Keratinocyte (primary cell): ENCODE data around the gene CCDC8. TPM values are rescaled to one million over a fixed set of nuclear protein-coding genes. Genes with fewer than 3 reads are reported as not detected.

Source experiments
- DNase-seq: peaks from one replicate; pipeline ENCODE4 v3.0.0-alpha.2; 2011; ENCODE audit warnings: low read depth, missing footprints, low spot score
- FAIRE-seq: peaks from 2 replicates; lab custom pipeline; 2011; peaks lifted over from hg19 to GRCh38; lab: Jason Lieb, UNC
- H2AFZ ChIP-seq: 2 replicates; pipeline ENCODE4 v1.6.0; 2012; ENCODE audit warnings: low read length, control low read depth, inconsistent platforms; ENCODE audit not compliant: control insufficient read depth
- H3K27ac ChIP-seq: 2 replicates; pipeline ENCODE4 v1.5.1; 2011; ENCODE audit warnings: low read length; ENCODE audit not compliant: control insufficient read depth, insufficient read depth
- H3K27me3 ChIP-seq: 3 replicates; pipeline ENCODE4 v1.6.0; 2011; ENCODE audit warnings: low read length; ENCODE audit not compliant: control insufficient read depth, insufficient read depth; ENCODE audit errors: extremely low read depth
- H3K36me3 ChIP-seq, 2 experiments: 2 replicates in 1 of 2; 3 replicates in 1 of 2; pipeline ENCODE4 v1.5.1; 2011; ENCODE audit warnings: low read length in 2 of 2, mild to moderate bottlenecking in 1 of 2; ENCODE audit not compliant: control insufficient read depth in 2 of 2, insufficient read depth in 2 of 2; ENCODE audit errors: extremely low read depth in 1 of 2
- H3K4me1 ChIP-seq: 3 replicates; pipeline ENCODE4 v1.5.1; 2011; ENCODE audit warnings: low read length; ENCODE audit not compliant: control insufficient read depth, insufficient read depth; ENCODE audit errors: extremely low read depth
- H3K4me2 ChIP-seq: 3 replicates; pipeline ENCODE4 v1.6.0; 2011; ENCODE audit warnings: low read depth, low read length; ENCODE audit not compliant: control insufficient read depth, insufficient read depth; ENCODE audit errors: extremely low read depth
- H3K4me3 ChIP-seq, 3 experiments: fragments of 200-600 bp in 1 of 3; sonication (generic) in 1 of 3; 2 replicates in 2 of 3; 3 replicates in 1 of 3; pipeline ENCODE4 v1.5.1; 2011 to 2016; ENCODE audit warnings: low read length in 3 of 3, mild to moderate bottlenecking in 3 of 3, control low read depth in 2 of 3, inconsistent platforms in 1 of 3, low read depth in 1 of 3, mixed read lengths in 1 of 3, mixed run types in 1 of 3, moderate library complexity in 1 of 3; ENCODE audit not compliant: control insufficient read depth in 2 of 3, insufficient read depth in 2 of 3; ENCODE audit errors: extremely low read depth in 1 of 3
- H3K79me2 ChIP-seq: 2 replicates; pipeline ENCODE4 v1.6.0; 2012; ENCODE audit warnings: low read length; ENCODE audit not compliant: control insufficient read depth, insufficient read depth
- H3K9ac ChIP-seq: 3 replicates; pipeline ENCODE4 v1.6.0; 2011; ENCODE audit warnings: low read length; ENCODE audit not compliant: control insufficient read depth, insufficient read depth; ENCODE audit errors: extremely low read depth
- H3K9me1 ChIP-seq: 3 replicates; pipeline ENCODE4 v1.6.0; 2011; ENCODE audit warnings: low read length; ENCODE audit not compliant: control insufficient read depth, insufficient read depth; ENCODE audit errors: extremely low read depth
- H3K9me3 ChIP-seq: 2 replicates; pipeline ENCODE4 v1.5.1; 2012; ENCODE audit warnings: low read depth, low read length; ENCODE audit not compliant: control insufficient read depth
- H4K20me1 ChIP-seq: 3 replicates; pipeline ENCODE4 v1.6.0; 2011; ENCODE audit warnings: low read length; ENCODE audit not compliant: control insufficient read depth, insufficient read depth; ENCODE audit errors: extremely low read depth
- EZH2 ChIP-seq: IDR thresholded peaks from one replicate; pipeline ENCODE4 v1.6.1; 2012; ENCODE audit warnings: inconsistent platforms, mild to moderate bottlenecking, low read length, moderate library complexity
- dilution Hi-C: fragments of 300-500 bp; cut with MboI; formaldehyde crosslinking; loops from one replicate; pipeline ENCODE4 v1.7.0; 2020; ENCODE audit warnings: low sequenced_read_pairs; ENCODE audit not compliant: extremely low pct_ligation_motif_present
- polyA plus RNA-seq, 5 experiments: library from polyadenylated mRNA; depleted of rRNA in 3 of 5; stranded (reverse) in 3 of 5; stranded (forward) in 1 of 5; unstranded in 1 of 5; fragments of >200 nt; gene quantifications; 1 replicate in 1 of 5; 2 replicates in 3 of 5; 3 replicates in 1 of 5; pipeline versions ENCODE4 v1.2.1 to v1.2.3, GENCODE V29; 2011 to 2012; ENCODE audit warnings: missing spikeins in 2 of 5, low read depth in 1 of 5, low replicate concordance in 1 of 5
- TF ChIP-seq, protein P1 (sequence below), 3 experiments: IDR thresholded peaks in 1 of 3; conservative IDR thresholded peaks in 1 of 3; optimal IDR thresholded peaks in 1 of 3; 2 replicates in 2 of 3; 3 replicates in 1 of 3; pipeline versions ENCODE3 to v1.5.1; 2011; ENCODE audit warnings: low read length in 3 of 3, mild to moderate bottlenecking in 3 of 3, moderate library complexity in 2 of 3, control low read depth in 1 of 3, inconsistent platforms in 1 of 3; ENCODE audit not compliant: insufficient read depth in 2 of 3; ENCODE audit errors: extremely low read depth in 1 of 3

Gene CCDC8
- polyA plus RNA-seq, 1 donor (not counting 4 experiments of a cell fraction or from before 2014, with no cell fraction given) = 5.2 TPM

- Histone ChIP-seq H3K4me2 (peak overlapping the region; percentile 50), H4K20me1 (no peaks in the 10 kb centered on the region), H3K27me3 (no peaks in the 10 kb centered on the region), H3K9me1 (no peaks in the 10 kb centered on the region), H3K4me3 (no peak overlapping the region), H3K4me1 (peaks cover 29% of the 10 kb centered on the region), H3K9me3 (no peaks in the 10 kb centered on the region), H3K27ac (peak overlapping the region; percentile 84), H2AFZ (no peak overlapping the region), H3K79me2 (no peaks in the 10 kb centered on the region), H3K36me3 (no peaks in the 10 kb centered on the region), H3K9ac (peak overlapping the region; percentile 13)
- TF ChIP-seq, protein P1, sequence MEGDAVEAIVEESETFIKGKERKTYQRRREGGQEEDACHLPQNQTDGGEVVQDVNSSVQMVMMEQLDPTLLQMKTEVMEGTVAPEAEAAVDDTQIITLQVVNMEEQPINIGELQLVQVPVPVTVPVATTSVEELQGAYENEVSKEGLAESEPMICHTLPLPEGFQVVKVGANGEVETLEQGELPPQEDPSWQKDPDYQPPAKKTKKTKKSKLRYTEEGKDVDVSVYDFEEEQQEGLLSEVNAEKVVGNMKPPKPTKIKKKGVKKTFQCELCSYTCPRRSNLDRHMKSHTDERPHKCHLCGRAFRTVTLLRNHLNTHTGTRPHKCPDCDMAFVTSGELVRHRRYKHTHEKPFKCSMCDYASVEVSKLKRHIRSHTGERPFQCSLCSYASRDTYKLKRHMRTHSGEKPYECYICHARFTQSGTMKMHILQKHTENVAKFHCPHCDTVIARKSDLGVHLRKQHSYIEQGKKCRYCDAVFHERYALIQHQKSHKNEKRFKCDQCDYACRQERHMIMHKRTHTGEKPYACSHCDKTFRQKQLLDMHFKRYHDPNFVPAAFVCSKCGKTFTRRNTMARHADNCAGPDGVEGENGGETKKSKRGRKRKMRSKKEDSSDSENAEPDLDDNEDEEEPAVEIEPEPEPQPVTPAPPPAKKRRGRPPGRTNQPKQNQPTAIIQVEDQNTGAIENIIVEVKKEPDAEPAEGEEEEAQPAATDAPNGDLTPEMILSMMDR (optimal IDR thresholded peaks at IDR 0.05 in 1 of 3, IDR thresholded peaks at IDR 0.05 in 1 of 3, conservative IDR thresholded peaks at IDR 0.05 in 1 of 3; ENCODE audit: extremely low read depth in 1 of 3, insufficient read depth in 2 of 3, low read length in 3 of 3) = no peak
- dilution Hi-C loops = no loop called here
- FAIRE-seq = peak; percentile 77
- peak; percentile 65 for DNase-seq
These were observed 47.6 kb upstream of the CCDC8 start for GRCh38 chr19:46460981-46461380.

- H3K9me3 ChIP-seq = no peaks in the 10 kb centered on the region
- no peak overlapping the region for H3K4me2 ChIP-seq
- dilution Hi-C loops = no loop called here
- H2AFZ ChIP-seq = no peak overlapping the region
- DNase-seq (no peak), FAIRE-seq (no peak)
- H3K4me3 ChIP-seq = no peak overlapping the region
- H4K20me1 ChIP-seq = no peaks in the 10 kb centered on the region
- H3K27ac ChIP-seq = peak overlapping the region; percentile 84
- peaks cover 24% of the 10 kb centered on the region for H3K4me1 ChIP-seq
- no peaks in the 10 kb centered on the region for H3K36me3 ChIP-seq
- H3K79me2 ChIP-seq = no peaks in the 10 kb centered on the region
- no peak overlapping the region for H3K9ac ChIP-seq
- H3K27me3 ChIP-seq = no peaks in the 10 kb centered on the region
- no peaks in the 10 kb centered on the region for H3K9me1 ChIP-seq
- no peak for TF ChIP-seq EZH2
These were observed 46.7 kb upstream of the CCDC8 start for GRCh38 chr19:46460055-46460454.

GRCh38 chr19:46456930-46457329, 43.6 kb upstream of the CCDC8 start:
- H3K4me2 ChIP-seq = no peak overlapping the region
- peaks cover 33% of the 10 kb centered on the region for H3K4me1 ChIP-seq
- no peaks in the 10 kb centered on the region for H3K36me3 ChIP-seq
- H4K20me1 ChIP-seq = no peaks in the 10 kb centered on the region
- H3K9me3 ChIP-seq = no peaks in the 10 kb centered on the region
- no peak overlapping the region for H3K4me3 ChIP-seq
- H3K9ac ChIP-seq = no peak overlapping the region
- no peak for TF ChIP-seq EZH2
- TF ChIP-seq, protein P1 (optimal IDR thresholded peaks at IDR 0.05 in 1 of 3, IDR thresholded peaks at IDR 0.05 in 1 of 3, conservative IDR thresholded peaks at IDR 0.05 in 1 of 3; ENCODE audit: extremely low read depth in 1 of 3, insufficient read depth in 2 of 3, low read length in 3 of 3) = no peak
- DNase-seq (no peak), FAIRE-seq (no peak)
- no peaks in the 10 kb centered on the region for H3K79me2 ChIP-seq
- H2AFZ ChIP-seq = no peak overlapping the region
- H3K27me3 ChIP-seq = no peaks in the 10 kb centered on the region
- H3K9me1 ChIP-seq = no peaks in the 10 kb centered on the region
- H3K27ac ChIP-seq = no peak overlapping the region
- dilution Hi-C loops = no loop called here
